CD4-positive, alpha-beta T cell (primary cell): ENCODE data around the gene ZNF331. TPM values are rescaled to one million over a fixed set of nuclear protein-coding genes. Genes with fewer than 3 reads are reported as not detected.

ENCODE experiments used
- ATAC-seq: fragments of 200-7000 bp; cut with Tn5 transposase; one replicate; pipeline ENCODE4 v1.10.0; 2022; ENCODE audit warnings: mild to moderate bottlenecking; ENCODE audit not compliant: poor library complexity
- CTCF ChIA-PET: fragments of 350-600 bp; sonication (Branson Sonifier 250); formaldehyde crosslinking; loops from one replicate; lab custom pipeline; 2021; ENCODE audit warnings: antibody characterized with exemption, inconsistent platforms; lab: Charles Lee
- POLR2A ChIA-PET: fragments of 350-600 bp; sonication (Branson Sonifier 250); formaldehyde crosslinking; loops from one replicate; lab custom pipeline; 2021; ENCODE audit warnings: antibody characterized with exemption, inconsistent platforms; lab: Charles Lee
- DNase-seq, 14 experiments: peaks; one replicate each; pipeline ENCODE4 v3.0.0-alpha.2; 2013 to 2020; ENCODE audit warnings: mixed read lengths in 2 of 14
- H3K27ac ChIP-seq, 2 donors: one replicate each; pipeline versions ENCODE4 v1.5.1 to v1.7.0; 2013; ENCODE audit warnings: low read length in 2 of 2, low read depth in 1 of 2, mild to moderate bottlenecking in 1 of 2
- H3K27me3 ChIP-seq, 2 experiments: 1 replicate in 1 of 2; 2 replicates in 1 of 2; pipeline versions ENCODE4 v1.6.1 to v1.7.0; 2013; ENCODE audit warnings: low read length in 2 of 2, control low read depth in 1 of 2, mild to moderate bottlenecking in 1 of 2, moderate library complexity in 1 of 2; ENCODE audit not compliant: insufficient read depth in 2 of 2, control insufficient read depth in 1 of 2
- H3K36me3 ChIP-seq: one replicate; pipeline ENCODE4 v1.6.1; 2013; ENCODE audit warnings: low read length, control low read depth; ENCODE audit not compliant: insufficient read depth
- H3K4me1 ChIP-seq: one replicate; pipeline ENCODE4 v1.6.1; 2013; ENCODE audit warnings: low read length, control low read depth; ENCODE audit not compliant: insufficient read depth
- H3K4me3 ChIP-seq: one replicate; pipeline ENCODE4 v1.5.1; 2013; ENCODE audit warnings: mild to moderate bottlenecking, low read length, moderate library complexity
- H3K9me3 ChIP-seq, 2 experiments: 1 replicate in 1 of 2; 2 replicates in 1 of 2; pipeline versions ENCODE4 v1.6.1 to v1.7.0; 2013; ENCODE audit warnings: low read length in 2 of 2, mild to moderate bottlenecking in 2 of 2, control low read depth in 1 of 2, moderate library complexity in 1 of 2; ENCODE audit not compliant: control insufficient read depth in 1 of 2, insufficient read depth in 1 of 2
- H3K27ac Mint-ChIP-seq: one replicate; pipeline ENCODE4 v1.8.0; 2020; ENCODE audit warnings: mixed read lengths
- H3K27me3 Mint-ChIP-seq: one replicate; pipeline ENCODE4 v1.8.0; 2021; ENCODE audit warnings: mixed read lengths
- H3K36me3 Mint-ChIP-seq: one replicate; pipeline ENCODE4 v1.8.0; 2021; ENCODE audit warnings: low read depth, mixed read lengths
- H3K4me1 Mint-ChIP-seq: one replicate; pipeline ENCODE4 v1.8.0; 2021; ENCODE audit warnings: low read depth, mixed read lengths
- H3K4me3 Mint-ChIP-seq: one replicate; pipeline ENCODE4 v1.8.0; 2020; ENCODE audit warnings: mild to moderate bottlenecking, mixed read lengths
- H3K9me3 Mint-ChIP-seq: one replicate; pipeline ENCODE4 v1.8.0; 2020; ENCODE audit warnings: mixed read lengths
- CTCF ChIP-seq: fragments of 200-600 bp; IDR thresholded peaks from one replicate; pipeline ENCODE4 v1.8.0; 2022; ENCODE audit warnings: antibody characterized with exemption, mild to moderate bottlenecking
- intact Hi-C, 2 experiments: fragments of 100-400 bp; cut with DNase I in 1 of 2; cut with micrococcal nuclease in 1 of 2; formaldehyde crosslinking; loops; one replicate each; pipeline versions ENCODE4 v1.15.1 to v1.9.0; 2023 to 2025; cut with DNase I, micrococcal nuclease
- total RNA-seq, 174 experiments: library from RNA in 2 of 174; stranded (reverse) in 2 of 174; gene quantifications; one replicate each; pipeline ENCODE4 v1.2.3 and lab custom pipeline; 2021 to 2026

ZNF331 gene
- total RNA-seq, 2 experiments from 2014 or later = 428 to 437 TPM

GRCh38 chr19:53626976-53627375, 89.0 kb downstream of the ZNF331 start:
- ATAC-seq (no peak), DNase-seq (no peak)
- no peaks in the 10 kb centered on the region for H3K9me3 Mint-ChIP-seq
- Histone ChIP-seq H3K4me3 (no peak overlapping the region), H3K36me3 (no peaks in the 10 kb centered on the region), H3K9me3 (peaks cover 0 to 46% of the 10 kb centered on the region in 2 experiments), H3K4me1 (no peaks in the 10 kb centered on the region), H3K27me3 (no peaks in the 10 kb centered on the region), H3K27ac (no peak overlapping the region)
- no peak for TF ChIP-seq CTCF
- intact Hi-C loops = no loop called here
- no peaks in the 10 kb centered on the region for H3K27me3 Mint-ChIP-seq
- ChIA-PET POLR2A (no interaction called here), CTCF (no interaction called here)
- H3K36me3 Mint-ChIP-seq = no peaks in the 10 kb centered on the region
- H3K27ac Mint-ChIP-seq = no peak overlapping the region
- H3K4me1 Mint-ChIP-seq = no peaks in the 10 kb centered on the region
- H3K4me3 Mint-ChIP-seq = no peak overlapping the region

Other genes starting within 250 kb of the ZNF331 start
- 1 to 10 TPM; 7.5 to 8.0 TPM for gene ZNF845, start 204.4 kb upstream of the ZNF331 start, total RNA-seq
- 10 to 100 TPM; 13.5 to 16.3 TPM for gene ZNF525, start 172.4 kb upstream of the ZNF331 start, total RNA-seq
- 1 to 10 TPM; 6.7 to 9.0 TPM for gene ZNF765, start 143.0 kb upstream of the ZNF331 start, total RNA-seq
- gene ZNF761, start 106.2 kb upstream of the ZNF331 start, total RNA-seq = 1 to 10 TPM; 4.5 to 5.6 TPM
- 1 to 10 TPM; 2.0 to 2.7 TPM for gene ZNF813, start 70.4 kb upstream of the ZNF331 start, total RNA-seq
- not detected for gene DPRX, start 93.9 kb downstream of the ZNF331 start, total RNA-seq